ENCODE measurements around the gene RPS17.

DNA sequence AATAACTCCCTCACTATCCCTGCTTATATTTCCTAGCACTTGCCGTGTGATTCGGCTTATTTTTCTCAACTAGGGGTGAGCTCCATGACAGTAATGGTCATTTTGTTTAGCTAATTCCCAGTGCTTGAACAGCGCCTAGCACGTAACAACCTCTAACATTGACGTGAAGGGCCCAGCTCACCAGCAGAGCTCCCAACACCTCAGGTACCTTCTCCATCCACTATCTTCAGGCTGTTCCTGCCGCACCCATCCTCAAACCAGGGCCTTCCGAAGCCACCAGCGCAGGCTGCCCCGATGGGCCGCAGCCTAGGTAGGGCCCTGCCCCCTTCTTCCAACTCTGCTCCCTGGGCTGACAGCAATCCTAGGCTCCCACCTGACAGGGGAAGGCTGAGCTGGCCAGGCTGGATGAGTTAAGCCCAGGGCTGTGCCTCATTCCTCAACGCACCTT lies 751 bp upstream of the RPS17 start:
- TF ChIP-seq YY1 (IDR thresholded peaks at IDR 0.05; ENCODE audit: low read depth) (no peak), TEAD4 (IDR thresholded peaks at IDR 0.05) (no peak), EP300 (IDR thresholded peaks at IDR 0.05; ENCODE audit: borderline replicate concordance) (no peak), CREB1 (IDR thresholded peaks at IDR 0.05; ENCODE audit: low read depth) (no peak), RAD21 (IDR thresholded peaks at IDR 0.05; ENCODE audit: low read depth) (no peak), FOXM1 (IDR thresholded peaks at IDR 0.05; ENCODE audit: borderline replicate concordance, low read depth) (no peak), EGR1 (IDR thresholded peaks at IDR 0.05) (no peak), TCF12 (IDR thresholded peaks at IDR 0.05; ENCODE audit: low read depth) (no peak), REST (IDR thresholded peaks at IDR 0.05; ENCODE audit: low read depth) (no peak), TAF1 (IDR thresholded peaks at IDR 0.05; ENCODE audit: low read depth) (no peak), CEBPB (IDR thresholded peaks at IDR 0.05) (no peak), NFIC (IDR thresholded peaks at IDR 0.05) (no peak)
- TF ChIP-seq, protein P1, sequence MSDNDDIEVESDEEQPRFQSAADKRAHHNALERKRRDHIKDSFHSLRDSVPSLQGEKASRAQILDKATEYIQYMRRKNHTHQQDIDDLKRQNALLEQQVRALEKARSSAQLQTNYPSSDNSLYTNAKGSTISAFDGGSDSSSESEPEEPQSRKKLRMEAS (IDR thresholded peaks at IDR 0.05): no peak

All from Ishikawa (cell line).